Measurements from ENCODE around the gene TBCC.

DNA sequence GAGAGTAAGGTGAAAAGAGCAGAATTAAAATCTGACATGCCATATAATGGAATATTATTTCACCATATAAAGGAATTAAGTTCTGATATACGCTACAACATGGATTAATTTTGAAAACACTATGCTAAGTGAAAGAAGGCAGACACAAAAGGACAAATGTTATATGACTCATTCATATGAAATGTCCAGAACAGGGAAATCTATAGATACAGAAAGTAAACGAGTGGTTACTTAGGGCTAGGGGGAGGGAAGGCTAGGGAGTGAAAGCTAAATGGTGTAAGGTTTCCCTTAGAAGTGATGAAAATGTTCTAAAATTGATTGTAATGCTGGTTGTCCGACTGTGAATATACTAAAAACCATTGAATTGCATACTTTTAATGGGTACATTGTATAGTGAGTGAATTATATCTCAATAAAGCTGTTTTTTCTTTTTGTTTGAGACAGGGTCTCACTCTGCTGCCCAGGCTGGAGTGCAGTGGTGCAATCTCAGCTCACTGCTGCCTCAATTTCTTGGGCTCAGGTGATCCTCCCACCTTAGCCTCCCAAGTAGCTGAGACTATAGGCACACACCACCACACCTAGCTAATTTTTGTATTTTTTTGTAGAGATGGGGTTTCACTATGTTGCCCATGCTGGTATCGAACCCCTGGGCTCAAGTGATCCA lies 31.7 kb downstream of the TBCC start:
- no peak for TF ChIP-seq YY1 (IDR thresholded peaks at IDR 0.05; ENCODE audit: insufficient read depth, insufficient read length)
- no peak for TF ChIP-seq ZNF274 (IDR thresholded peaks at IDR 0.05; ENCODE audit: low read depth, low read length)
- no peak for TF ChIP-seq SUZ12 (IDR thresholded peaks at IDR 0.05; ENCODE audit: extremely low read depth, insufficient read depth, insufficient read length)

All from NT2/D1 (cell line).